ENCODE results near the gene ADGRG6. TPM values are rescaled to one million over a fixed set of nuclear protein-coding genes. Genes with fewer than 3 reads are reported as not detected.

ADGRG6 gene
- total and polyA plus RNA-seq, 2 experiments from 2014 or later: 2.4 to 8.7 TPM

- Histone ChIP-seq H3K27ac (no peak overlapping the region), H3K9me3 (ENCODE audit: low read depth) (no peaks in the 10 kb centered on the region), H3K36me3 (no peaks in the 10 kb centered on the region), H3K4me1 (ENCODE audit: low read depth) (peaks cover 9% of the 10 kb centered on the region), H3K4me3 (no peak overlapping the region), H3K27me3 (no peaks in the 10 kb centered on the region)
- DNase-seq (ENCODE audit: low read depth in 1 of 2, low spot score in 1 of 2): peak in 1 of 2 donors; percentile 36
- TF ChIP-seq CTCF (IDR thresholded peaks at IDR 0.05; ENCODE audit: low read depth, low read length): no peak
Observed at GRCh38 chr6:142359271-142359960, 57.6 kb downstream of the ADGRG6 start.

DNA sequence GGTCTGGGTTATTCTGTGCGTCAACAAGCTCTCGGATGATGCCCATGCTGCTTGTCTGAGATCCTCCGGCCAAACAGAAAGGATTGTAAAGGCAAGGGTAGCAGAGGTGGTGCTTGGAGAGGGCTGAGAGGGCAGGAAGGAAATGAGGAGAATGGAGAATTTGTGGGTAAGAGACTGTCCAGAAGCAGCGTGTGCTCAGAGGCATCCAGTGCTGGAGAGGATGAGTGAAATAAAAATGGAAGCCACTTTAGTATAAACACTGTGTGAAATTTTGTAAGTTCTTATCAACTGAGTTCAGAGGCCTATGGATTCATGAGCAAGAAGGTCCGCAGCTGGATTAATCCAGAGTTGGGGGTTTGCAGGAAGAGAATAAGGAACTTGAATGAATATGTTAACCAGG is 59.5 kb downstream of the ADGRG6 start:
- no peak for TF ChIP-seq CTCF (IDR thresholded peaks at IDR 0.05; ENCODE audit: low read depth, low read length)
- no peak overlapping the region for H3K27ac ChIP-seq
- H3K36me3 ChIP-seq: no peaks in the 10 kb centered on the region
- H3K4me1 ChIP-seq (ENCODE audit: low read depth): peaks cover 3% of the 10 kb centered on the region
- H3K9me3 ChIP-seq (ENCODE audit: low read depth): no peaks in the 10 kb centered on the region
- H3K4me3 ChIP-seq: no peak overlapping the region
- H3K27me3 ChIP-seq: no peaks in the 10 kb centered on the region
- no peak for DNase-seq (ENCODE audit: low read depth in 1 of 2, low spot score in 1 of 2)

DNA sequence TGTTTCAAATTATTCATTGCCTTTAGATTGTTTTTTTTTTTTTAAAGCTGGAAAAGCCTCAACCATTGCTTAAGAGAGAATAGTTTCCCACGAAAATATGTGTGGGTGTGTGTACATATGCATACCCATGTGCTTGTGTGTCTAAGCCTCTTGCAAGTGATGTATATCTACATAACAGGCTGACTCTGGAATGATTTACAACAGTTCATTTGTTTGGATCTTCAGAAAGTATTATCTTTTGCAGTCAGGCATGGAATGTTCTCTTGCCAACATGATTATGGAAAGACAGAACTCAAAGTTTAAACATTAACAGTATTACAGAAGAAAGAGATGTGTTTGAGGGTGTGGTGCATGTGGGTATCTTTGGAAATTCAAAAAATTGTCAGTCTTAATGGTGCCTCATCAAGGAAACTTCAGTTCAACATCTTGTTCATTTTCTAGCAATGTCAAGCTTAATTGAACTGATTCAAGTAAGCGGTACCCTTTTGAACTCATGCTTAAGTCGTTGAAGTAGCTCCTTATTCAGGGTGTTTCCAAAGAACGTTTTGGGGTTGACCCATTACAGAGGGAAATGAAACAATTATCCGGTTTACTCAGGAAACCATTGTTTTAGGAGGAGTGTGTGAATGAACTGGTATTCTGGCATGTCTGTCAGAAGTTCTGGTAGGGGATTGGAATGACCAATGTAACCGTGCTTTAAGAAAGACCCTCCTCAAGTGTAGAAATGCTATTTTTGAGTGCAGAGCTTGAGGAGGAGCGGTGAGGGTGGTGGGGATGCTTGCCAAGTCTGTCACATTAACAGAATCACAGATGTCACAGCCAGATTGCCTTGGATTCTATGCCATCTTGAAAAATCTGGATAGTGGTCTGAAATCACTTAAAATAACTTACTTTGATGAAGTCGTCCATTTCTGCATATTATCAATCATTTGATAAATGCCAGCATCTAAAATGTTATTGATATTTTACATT is 60.3 kb downstream of the ADGRG6 start:
- H3K4me1 ChIP-seq (ENCODE audit: low read depth): peaks cover 3% of the 10 kb centered on the region
- no peaks in the 10 kb centered on the region for H3K36me3 ChIP-seq
- H3K27ac ChIP-seq: no peak overlapping the region
- no peaks in the 10 kb centered on the region for H3K27me3 ChIP-seq
- H3K4me3 ChIP-seq: no peak overlapping the region
- H3K9me3 ChIP-seq (ENCODE audit: low read depth): no peaks in the 10 kb centered on the region
- TF ChIP-seq CTCF (IDR thresholded peaks at IDR 0.05; ENCODE audit: low read depth, low read length): no peak
- DNase-seq (ENCODE audit: low read depth in 1 of 2, low spot score in 1 of 2): peak in 1 of 2 donors; percentile 86

DNA sequence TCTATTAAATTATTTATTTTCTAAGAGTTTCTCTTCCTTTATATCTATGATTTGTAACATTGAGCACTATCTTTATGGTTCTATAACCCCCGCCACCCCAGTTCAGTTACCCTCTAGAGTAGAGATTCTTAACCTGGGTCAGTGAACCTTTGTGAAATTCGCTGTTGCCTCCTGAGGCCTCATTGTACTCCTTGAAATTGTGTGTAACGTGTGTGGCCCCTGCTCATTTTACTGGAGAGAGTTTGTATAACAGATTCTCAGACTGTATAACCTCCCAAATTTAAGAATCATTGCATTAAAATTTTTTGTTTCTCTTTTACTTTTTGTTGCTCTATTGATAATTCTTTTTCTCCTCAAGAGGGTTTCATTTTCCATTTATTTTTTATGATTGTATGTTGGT is 65.3 kb downstream of the ADGRG6 start:
- TF ChIP-seq CTCF (IDR thresholded peaks at IDR 0.05; ENCODE audit: low read depth, low read length): no peak
- Histone ChIP-seq H3K36me3 (no peaks in the 10 kb centered on the region), H3K27me3 (no peaks in the 10 kb centered on the region), H3K9me3 (ENCODE audit: low read depth) (no peaks in the 10 kb centered on the region), H3K4me3 (no peak overlapping the region), H3K27ac (no peak overlapping the region), H3K4me1 (ENCODE audit: low read depth) (no peaks in the 10 kb centered on the region)
- no peak for DNase-seq (ENCODE audit: low read depth in 1 of 2, low spot score in 1 of 2)

GRCh38 chr6:142367501-142368018 is 65.8 kb downstream of the ADGRG6 start:
- no peak for DNase-seq (ENCODE audit: low read depth in 1 of 2, low spot score in 1 of 2)
- no peak for TF ChIP-seq CTCF (IDR thresholded peaks at IDR 0.05; ENCODE audit: low read depth, low read length)
- Histone ChIP-seq H3K27me3 (no peaks in the 10 kb centered on the region), H3K36me3 (no peaks in the 10 kb centered on the region), H3K27ac (no peak overlapping the region), H3K4me3 (no peak overlapping the region), H3K9me3 (ENCODE audit: low read depth) (no peaks in the 10 kb centered on the region), H3K4me1 (ENCODE audit: low read depth) (peaks cover 3% of the 10 kb centered on the region)

All from cardiac muscle cell (in vitro differentiated cells and primary cell).